HG03575 (cell line): ENCODE measurements around the gene TMEM185B.
"Not testable (repeated sequence)": the region's sequence is repeated elsewhere in the genome, so short reads cannot be mapped to it uniquely, and the experiment has no call there.

Experiments
- ATAC-seq: cut with Tn5 transposase; IDR thresholded peaks from one replicate; pipeline ENCODE4 v1.9.1; 2021; ENCODE audit not compliant: unreplicated experiment, insufficient number of reproducible peaks, low FRiP score; ENCODE audit errors: extremely low read depth

The TMEM185B gene

GRCh38 chr2:120235681-120236080 lies 12.5 kb upstream of the TMEM185B start:
- ATAC-seq, result no peak

DNA sequence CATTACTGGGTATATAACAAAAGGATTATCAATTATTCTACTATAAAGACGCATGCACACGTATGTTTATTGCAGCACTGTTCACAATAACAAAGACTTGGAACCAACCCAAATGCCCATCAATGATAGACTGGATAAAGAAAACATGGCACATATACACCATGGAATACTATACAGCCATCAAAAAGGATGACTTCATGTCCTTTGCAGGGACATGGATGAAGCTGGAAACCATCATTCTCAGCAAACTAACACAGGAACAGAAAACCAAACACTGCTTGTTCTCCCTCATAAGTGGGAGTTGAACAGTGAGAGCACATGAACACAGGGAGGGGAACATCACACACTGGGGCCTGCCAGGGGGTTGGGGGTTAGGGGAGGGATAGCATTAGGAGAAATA lies 12.0 kb upstream of the TMEM185B start:
- ATAC-seq, result not testable (repeated sequence)

DNA sequence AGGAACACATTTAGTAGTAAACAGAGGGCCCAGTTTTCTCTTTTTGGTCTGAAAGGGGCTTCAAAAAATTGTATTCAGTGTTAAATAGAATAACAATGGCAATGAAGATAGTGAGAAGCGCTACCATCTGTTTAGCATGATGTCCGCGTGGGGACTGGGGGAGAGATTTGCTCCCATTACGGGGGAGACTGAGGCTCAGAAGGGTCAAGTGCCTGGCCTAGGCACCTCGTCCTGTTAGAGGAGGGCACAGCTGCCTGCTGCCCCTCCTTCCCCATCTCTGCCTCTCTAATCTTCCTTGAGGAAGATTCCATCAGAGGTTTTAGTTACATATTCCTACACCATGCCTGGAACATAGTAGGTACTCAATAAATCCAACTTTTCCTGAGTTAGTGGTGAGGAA lies 10.1 kb upstream of the TMEM185B start:
- no peak for ATAC-seq

DNA sequence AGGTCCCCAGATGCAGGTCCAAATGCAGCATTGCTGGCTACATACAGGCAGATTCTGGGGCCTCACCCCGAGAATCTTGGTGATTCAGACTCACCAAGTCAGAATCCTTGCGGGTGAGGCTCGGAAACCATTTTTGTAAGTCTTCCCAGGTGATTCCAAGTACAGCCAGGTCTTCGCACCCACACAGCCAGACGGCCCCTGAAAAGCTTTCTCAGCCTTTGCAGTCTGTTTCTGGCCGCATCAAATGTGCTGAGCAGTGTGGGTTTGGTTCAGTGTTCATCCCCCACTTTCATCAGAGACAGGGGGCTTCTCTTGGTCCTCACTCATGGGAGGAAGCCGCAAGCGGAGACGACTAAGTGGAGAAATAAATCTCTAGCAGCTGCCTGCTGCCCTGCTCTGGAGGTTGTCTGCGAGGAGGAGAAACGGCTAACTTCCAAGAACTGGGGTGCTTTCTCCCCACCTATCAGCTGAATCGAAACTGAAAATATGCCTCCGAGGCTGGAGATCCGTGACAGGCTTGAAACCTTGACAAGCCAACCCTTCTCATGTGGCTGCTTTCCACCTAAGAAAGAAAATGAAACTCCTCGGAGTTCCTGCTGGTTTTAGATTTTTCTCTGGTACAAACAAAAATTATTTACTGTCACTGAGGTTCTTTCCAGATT lies 8.9 kb upstream of the TMEM185B start:
- peak; percentile 82 for ATAC-seq

DNA sequence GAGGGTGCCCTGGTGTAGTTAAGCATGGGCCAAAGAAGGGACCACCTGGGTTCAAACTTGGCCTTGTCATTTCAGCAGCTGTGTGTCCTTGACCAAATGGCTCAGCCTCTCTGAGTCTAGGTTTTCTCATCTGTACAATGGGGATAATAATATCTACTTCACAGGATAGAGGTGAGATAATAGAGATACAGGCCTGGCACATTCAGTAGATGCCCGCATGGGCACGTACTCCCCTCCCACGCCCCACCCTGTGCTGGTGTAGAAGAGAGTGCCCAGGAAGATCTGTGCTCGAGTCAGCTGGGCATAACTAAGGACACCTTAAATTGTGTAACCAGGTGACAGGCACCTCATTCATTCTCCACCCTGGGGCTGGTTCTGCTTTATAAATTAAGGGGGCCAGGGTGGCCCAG lies 8.4 kb upstream of the TMEM185B start:
- peak; percentile 4 for ATAC-seq

- ATAC-seq, result no peak
Observed at GRCh38 chr2:120230515-120231471, 7.6 kb upstream of the TMEM185B start.

- ATAC-seq, result no peak
Observed at GRCh38 chr2:120229341-120229740, 6.1 kb upstream of the TMEM185B start.

- ATAC-seq, result no peak
Observed at GRCh38 chr2:120228503-120228902, 5.3 kb upstream of the TMEM185B start.

DNA sequence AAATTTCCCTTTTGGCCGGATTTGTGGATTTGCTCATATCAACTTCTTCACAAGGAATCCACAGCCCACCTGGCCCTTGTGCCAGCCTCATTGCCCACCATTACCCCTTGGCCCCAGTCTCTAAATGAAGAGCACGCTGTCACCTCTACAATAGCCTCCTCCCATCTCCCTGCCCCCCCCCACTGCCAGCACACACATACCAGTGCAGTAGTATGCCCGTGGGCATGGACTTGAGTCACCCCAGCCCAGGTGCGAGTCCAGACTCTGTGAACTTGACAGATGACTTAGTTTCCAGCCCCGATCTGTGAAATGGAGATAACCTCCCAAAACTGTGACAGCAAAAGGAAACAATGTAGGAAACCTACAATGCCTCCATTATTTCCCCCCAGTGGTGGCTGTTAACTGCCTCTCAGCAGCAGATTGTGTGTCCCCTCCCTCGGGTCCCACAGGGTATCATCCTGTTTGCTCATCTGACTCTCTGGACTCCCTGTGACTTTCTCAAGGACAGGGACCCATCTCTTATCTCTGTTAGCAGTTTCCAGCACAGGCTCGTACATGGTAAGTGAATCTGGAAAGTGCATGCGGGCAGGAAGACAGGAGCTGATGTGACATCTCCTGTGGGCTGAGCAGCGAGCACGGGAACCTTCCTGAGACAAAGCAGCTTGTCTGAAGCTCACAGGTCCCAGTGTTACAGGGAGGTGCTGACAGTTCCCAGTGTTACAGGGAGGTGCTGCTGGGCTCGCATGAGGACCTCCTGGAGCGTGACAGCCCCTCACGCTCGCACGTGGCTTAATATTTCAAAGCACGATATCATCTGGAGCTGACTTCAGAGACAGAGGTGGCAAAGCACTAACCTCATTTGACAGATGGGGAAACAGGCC lies 4.2 kb upstream of the TMEM185B start:
- ATAC-seq, result no peak

DNA sequence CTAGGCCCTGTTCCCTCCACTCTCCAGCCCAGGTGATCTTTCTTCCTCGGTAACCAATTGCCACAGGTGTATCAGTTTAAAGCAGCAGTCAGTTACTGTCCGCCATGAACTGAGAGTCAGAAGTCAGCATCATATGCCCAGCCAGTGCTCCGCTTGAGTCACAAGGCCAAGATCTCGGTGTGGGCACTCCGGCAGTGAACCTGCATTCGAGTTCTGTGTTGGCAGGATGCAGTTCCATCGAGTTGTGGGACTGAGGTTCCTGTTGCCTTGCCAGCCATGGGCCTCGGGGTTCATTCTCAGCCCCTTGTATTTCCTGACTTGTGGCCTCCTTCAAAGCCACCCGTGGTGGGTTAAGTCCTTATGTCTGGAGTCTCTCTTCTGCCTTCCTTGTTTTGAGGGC lies 3.1 kb upstream of the TMEM185B start:
- no peak for ATAC-seq

DNA sequence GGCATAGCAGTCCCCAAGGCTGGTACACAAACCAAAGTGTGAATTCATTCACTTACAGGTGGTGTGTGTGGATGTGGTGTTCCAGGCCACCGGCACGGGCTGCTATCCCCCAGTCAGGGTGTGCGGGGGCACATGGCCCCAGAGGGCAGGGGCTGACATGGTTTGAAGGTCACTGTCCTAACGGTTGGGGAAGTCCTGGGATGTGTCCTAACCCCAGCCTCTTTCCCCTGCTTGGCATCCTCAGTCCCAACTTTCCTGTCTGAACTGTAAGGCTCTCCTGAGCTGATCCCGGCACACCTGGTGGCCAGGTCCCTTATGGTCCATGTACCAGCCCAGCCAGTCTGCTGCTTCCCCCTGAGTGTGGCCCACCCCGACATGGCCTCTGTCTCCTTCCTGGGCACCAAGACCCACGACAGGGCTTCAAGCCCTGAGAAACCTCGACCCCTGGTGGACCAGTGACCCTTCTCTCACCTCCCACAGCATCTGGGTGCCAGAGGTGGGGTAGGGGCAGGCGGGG lies 2.4 kb upstream of the TMEM185B start:
- no peak for ATAC-seq

DNA sequence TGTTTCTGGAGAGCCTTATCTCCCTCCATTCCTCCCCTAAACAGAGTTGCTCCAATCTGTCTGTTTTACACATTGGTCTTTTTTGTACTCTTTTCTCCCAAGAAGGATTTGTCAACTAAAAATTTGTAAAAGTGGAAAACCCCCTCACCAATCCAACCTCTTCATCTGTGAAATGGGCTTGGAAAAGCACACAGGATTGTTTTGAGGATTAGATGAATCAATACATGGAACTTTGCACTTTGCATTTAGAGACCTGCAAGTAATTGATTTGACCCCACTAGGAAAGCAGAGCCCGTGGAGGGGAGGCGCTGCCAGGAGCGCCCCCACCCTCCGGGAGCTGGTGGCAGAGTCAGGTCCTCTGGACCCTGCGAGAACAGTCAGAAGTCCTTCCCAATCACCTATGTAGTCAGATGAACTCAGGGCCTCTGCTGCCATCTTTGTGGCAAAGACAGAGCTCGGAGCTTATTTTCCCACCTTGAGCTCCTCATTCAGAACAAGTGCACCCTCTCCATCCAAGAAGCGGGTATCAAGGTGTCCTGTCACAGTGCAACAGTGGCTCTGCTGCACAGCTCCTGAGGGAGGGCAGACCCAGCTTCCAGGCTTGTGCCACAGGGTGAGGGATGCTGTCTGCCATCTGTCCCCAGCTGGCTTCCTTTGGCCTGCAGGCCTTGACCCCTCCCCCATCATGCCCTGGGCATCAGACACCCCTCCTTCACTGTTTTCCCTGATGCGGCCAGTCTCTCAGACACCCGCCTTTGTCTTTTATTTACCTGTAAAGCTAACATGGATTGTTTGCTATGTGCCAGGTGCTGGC lies 1.7 kb upstream of the TMEM185B start:
- no peak for ATAC-seq

DNA sequence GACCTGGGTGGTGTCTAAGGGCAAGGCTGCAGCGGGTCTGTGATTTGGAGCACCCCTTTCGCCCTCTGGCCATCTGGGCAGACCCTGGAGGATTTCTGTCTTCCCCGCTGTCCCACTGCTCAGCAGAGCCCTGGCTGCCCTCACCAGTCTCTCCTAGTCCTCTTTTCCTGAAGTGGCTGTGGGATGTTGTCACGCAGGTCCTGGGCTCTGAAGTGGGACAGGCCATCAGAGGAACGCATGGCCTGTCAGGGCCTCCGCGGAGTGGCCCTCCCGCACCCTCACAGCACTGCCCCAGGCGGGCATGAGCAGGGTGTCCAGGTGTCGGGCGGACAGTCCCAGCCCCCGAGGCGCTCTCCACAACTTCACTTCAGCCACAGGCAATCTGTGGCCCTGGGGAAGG lies 1.1 kb upstream of the TMEM185B start:
- no peak for ATAC-seq

- no peak for ATAC-seq
Observed at GRCh38 chr2:120222186-120223033, 790 bp downstream of the TMEM185B start.

GRCh38 chr2:120221616-120222015 lies 1.6 kb downstream of the TMEM185B start:
- no peak for ATAC-seq

DNA sequence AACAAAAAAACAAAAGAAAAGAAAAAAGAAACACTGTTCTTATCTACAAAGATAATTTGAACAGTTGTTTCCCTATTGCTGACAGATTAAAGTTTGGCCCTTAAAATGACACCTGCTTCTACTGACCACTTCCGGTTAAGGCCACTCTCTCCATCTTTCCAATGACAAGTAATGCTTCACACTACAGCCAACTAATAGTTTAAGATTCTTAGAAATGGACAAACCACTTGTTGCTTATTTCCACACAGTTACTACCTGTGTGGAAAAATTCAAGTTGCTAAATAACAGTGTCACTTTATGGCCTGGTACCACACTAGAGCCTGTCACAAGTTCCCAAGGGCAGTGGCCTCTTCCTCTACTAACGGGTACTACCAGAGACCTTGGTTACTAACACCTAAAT lies 2.4 kb downstream of the TMEM185B start:
- ATAC-seq, result no peak

- no peak for ATAC-seq
Observed at GRCh38 chr2:120219766-120220165, 3.4 kb downstream of the TMEM185B start.

GRCh38 chr2:120219291-120219690 lies 3.9 kb downstream of the TMEM185B start:
- ATAC-seq, result no peak
